SK-N-DZ (cell line): ENCODE measurements around the gene SCGB3A1.

ENCODE experiments used
- DNase-seq: peaks from one replicate; pipeline ENCODE4 v3.0.0-alpha.2; 2015; ENCODE audit warnings: low spot score

Gene SCGB3A1

GRCh38 chr5:180625791-180626660, 34.7 kb upstream of the SCGB3A1 start:
- DNase-seq, result no peak

GRCh38 chr5:180625125-180625790, 34.0 kb upstream of the SCGB3A1 start:
- DNase-seq, result no peak

DNA sequence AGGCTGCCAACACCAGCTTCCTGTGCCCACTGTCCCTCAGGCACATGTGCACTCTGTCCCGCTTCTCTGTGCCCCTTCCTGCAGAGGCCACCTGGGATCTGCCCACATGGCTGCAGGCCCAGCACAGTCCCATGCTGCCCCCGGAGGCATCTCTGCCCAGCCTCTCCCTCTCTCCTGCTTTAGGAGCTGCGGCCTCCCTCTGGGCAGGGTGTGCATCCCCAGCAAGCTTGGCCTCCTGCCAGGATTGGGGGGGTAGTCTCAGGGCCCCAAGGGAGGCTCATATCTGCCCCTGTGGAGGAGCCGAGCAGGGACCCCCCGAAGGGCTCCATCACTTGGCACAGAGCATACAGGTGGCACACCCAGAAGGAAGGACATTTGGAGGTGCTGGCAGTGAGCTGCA, 33.3 kb upstream of the SCGB3A1 start:
- DNase-seq, result no peak

DNA sequence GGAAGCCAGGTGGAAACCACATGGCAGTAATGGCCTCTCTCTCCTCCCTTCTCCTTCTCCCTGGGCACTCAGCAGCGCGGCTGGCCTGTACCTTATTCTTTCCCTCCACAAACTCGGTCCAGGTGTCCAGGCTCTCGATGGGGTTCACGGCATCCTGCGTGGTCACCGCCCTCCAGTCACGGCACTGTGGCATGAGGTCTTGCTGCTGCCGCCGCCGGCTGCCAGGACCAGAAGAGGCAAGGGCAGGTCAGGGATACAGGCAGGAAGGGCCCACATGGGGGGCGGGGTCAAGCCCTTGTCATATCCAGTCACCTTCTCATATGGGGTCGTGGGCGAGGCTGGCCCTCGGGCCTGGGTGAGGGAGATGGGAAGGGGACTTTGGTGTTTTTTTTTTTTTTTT, 32.5 kb upstream of the SCGB3A1 start:
- no peak for DNase-seq

- no peak for DNase-seq
Observed at GRCh38 chr5:180623411-180623834, 32.1 kb upstream of the SCGB3A1 start.

GRCh38 chr5:180622910-180623309, 31.6 kb upstream of the SCGB3A1 start:
- no peak for DNase-seq

GRCh38 chr5:180621311-180621710, 30.0 kb upstream of the SCGB3A1 start:
- no peak for DNase-seq

DNA sequence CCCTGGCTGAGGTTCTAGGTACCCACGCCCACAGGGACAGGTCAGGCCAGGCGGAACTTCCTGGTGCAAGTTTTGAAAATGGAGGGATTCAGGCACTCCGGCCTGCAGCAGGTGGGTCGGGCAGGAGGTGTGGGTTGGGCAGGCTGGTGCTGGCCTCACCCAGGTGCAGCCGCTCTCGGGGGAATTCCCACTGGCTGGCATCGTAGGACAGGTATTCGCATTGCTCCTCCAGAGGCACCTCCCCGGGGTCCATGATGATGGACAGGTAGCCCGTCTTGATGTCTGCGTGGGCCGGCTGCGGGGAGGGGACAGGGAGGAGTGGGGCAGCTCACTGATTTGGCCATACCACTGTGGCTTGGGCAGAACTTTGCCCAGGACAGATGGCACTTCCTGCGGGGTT, 28.7 kb upstream of the SCGB3A1 start:
- DNase-seq, result no peak

GRCh38 chr5:180619563-180619915, 28.2 kb upstream of the SCGB3A1 start:
- no peak for DNase-seq

GRCh38 chr5:180618829-180619562, 27.7 kb upstream of the SCGB3A1 start:
- DNase-seq, result peak; percentile 45

DNA sequence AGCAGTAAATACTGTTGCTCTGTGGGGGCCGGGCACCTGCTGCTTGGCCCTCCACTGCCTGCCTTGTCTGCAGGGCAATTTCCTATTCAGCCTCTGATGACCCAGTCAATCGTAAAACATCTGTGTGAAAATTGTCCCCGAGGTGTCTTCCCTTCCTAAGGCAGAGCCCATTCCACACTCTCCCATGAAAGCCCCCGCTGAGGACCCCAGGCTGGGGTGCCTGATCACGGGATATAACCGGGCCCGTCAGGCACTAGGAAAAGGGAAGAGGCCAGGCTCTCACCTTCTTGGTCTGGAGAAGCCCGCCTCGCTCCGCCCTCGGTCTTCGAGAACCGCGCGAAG, 27.2 kb upstream of the SCGB3A1 start:
- no peak for DNase-seq

- no peak for DNase-seq
Observed at GRCh38 chr5:180613814-180614188, 22.5 kb upstream of the SCGB3A1 start.

GRCh38 chr5:180613188-180613813, 22.0 kb upstream of the SCGB3A1 start:
- DNase-seq, result no peak

DNA sequence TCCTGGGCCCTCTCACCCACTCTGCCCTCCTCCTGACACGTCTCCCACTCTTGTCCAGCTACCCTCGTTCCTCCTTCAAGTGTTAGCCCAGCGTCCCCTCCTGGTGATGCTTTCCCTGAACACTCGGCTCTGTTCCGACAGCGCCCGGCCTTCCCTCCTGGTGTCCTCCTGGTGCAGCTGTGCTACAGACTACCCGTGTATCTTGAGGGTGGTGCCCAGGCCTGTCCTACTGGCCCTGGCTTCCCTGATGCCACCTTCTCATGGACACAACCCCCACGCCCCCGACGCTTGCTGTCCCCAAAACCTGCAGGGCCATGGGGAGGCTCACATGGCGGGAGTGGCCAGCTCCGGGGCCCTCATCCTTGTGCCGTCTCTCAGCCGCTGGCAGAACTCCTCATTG, 21.4 kb upstream of the SCGB3A1 start:
- no peak for DNase-seq

GRCh38 chr5:180611140-180611850, 20.0 kb upstream of the SCGB3A1 start:
- DNase-seq, result peak; percentile 36

- DNase-seq, result no peak
Observed at GRCh38 chr5:180609817-180610550, 18.7 kb upstream of the SCGB3A1 start.

DNA sequence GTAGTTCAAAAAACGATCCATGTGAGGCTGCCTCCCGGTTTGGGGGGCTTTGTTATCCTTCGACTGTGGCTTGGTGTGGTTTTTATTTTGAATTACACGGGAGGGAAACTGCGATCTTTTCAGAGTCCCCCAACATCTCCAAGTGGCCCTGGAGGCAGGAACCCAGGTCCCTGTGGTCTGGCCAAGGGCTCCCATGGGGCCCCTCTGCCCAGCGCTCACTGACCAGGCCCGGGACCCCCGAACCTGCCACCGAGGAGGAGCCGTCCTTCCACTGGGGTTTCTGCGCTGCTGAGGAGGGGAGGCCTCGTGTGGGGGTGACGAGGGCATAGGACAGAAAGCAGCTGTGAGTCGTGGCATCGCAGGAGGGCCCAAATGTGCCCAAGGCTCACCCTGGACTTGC, 18.1 kb upstream of the SCGB3A1 start:
- no peak for DNase-seq

DNA sequence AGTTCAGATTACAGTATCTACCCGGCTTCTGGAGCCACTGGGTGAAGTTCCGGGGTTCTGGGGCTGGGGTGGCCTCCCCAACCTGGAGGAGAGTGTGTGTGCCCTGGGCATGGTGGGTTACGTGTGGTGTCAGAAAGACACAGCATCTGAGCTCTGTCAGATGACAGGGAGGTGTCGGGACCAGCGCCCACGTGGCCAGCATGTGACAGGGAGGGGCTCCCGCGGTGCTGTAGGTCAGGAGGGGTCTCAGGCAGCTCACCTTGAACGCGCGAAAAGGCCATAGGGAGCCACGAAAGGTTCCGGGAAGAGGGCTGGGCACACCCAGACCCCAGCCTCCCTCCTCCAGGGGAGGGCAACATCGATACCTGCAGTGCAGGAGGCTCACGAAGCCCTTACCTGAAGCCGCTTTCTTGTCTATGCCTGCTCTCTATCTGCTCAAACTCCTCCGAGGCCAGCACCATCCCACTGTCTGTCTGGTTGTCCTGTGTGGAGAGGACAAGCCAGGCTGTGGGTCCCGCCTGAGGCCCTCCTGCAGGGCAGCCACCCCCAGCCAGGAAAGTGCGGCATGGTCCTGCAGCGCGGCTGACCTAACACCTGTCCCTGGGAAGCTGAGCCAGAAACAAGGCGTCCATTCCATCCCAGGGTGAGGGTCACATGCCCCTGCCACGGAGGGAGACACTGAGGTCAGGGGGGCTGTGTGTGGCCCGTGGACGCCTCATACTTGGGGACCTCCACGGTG, 17.4 kb upstream of the SCGB3A1 start:
- no peak for DNase-seq

DNA sequence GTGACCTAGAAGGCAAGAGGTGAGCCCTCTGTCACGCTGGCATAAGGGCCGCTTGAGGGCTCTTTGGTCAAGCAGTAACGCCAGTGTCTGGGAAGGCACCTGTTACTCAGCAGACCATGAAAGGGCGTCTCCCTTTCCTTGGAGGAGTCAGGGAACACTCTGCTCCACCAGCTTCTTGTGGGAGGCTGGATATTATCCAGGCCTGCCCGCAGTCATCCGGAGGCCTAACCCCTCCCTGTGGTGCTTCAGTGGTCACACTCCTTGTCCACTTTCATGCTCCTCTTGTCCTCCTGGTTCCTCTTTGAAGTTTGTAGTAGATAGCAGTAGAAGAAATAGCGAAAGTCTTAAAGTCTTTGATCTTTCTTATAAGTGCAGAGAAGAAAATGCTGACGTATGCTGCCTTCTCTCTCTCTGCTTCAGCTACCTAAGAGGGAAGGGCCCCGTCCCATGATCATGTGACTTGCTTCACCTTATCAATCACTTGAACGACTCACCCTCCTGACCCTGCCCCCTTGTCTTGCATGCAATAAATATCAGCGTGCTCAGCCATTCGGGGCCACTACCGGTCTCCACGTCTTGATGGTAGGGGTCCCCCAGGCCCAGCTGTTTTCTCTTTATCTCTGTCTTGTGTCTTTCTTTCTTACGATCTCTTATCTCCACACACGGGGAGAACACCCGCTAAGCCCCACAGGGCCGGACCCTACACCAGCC, 16.7 kb upstream of the SCGB3A1 start:
- DNase-seq, result no peak
